Osteocyte (in vitro differentiated cells): ENCODE measurements around the gene KCNA4. TPM values are rescaled to one million over a fixed set of nuclear protein-coding genes. Genes with fewer than 3 reads are reported as not detected.
"Not testable (repeated sequence)": the region's sequence is repeated elsewhere in the genome, so short reads cannot be mapped to it uniquely, and the experiment has no call there.

Experiments used
- DNase-seq: peaks from one replicate; pipeline ENCODE4 v3.0.0; 2021; ENCODE audit warnings: mixed read lengths; ENCODE audit not compliant: unreplicated experiment; ENCODE audit errors: extremely low spot score
- H3K27ac Mint-ChIP-seq: one replicate; pipeline ENCODE4 v1.8.0; 2021; ENCODE audit warnings: mild to moderate bottlenecking, mixed read lengths; ENCODE audit not compliant: unreplicated experiment
- H3K27me3 Mint-ChIP-seq: one replicate; pipeline ENCODE4 v1.8.0; 2021; ENCODE audit warnings: mixed read lengths; ENCODE audit not compliant: unreplicated experiment
- H3K36me3 Mint-ChIP-seq: one replicate; pipeline ENCODE4 v1.8.0; 2021; ENCODE audit warnings: mixed read lengths; ENCODE audit not compliant: unreplicated experiment
- H3K4me1 Mint-ChIP-seq: one replicate; pipeline ENCODE4 v1.8.0; 2021; ENCODE audit warnings: mixed read lengths; ENCODE audit not compliant: unreplicated experiment
- H3K4me3 Mint-ChIP-seq: one replicate; pipeline ENCODE4 v1.8.0; 2021; ENCODE audit warnings: mild to moderate bottlenecking, moderate library complexity, mixed read lengths; ENCODE audit not compliant: unreplicated experiment
- H3K9me3 Mint-ChIP-seq: one replicate; pipeline ENCODE4 v1.8.0; 2021; ENCODE audit warnings: mixed read lengths; ENCODE audit not compliant: unreplicated experiment
- CTCF ChIP-seq: fragments of 200-600 bp; sonication (generic); IDR thresholded peaks from 2 replicates; pipeline ENCODE4 v1.5.0; 2021; ENCODE audit warnings: antibody characterized with exemption, mild to moderate bottlenecking, moderate library complexity
- total RNA-seq: library from RNA; stranded (reverse); gene quantifications from 2 replicates; pipeline ENCODE4 v1.2.1, GENCODE V29; 2021

The KCNA4 gene
- total RNA-seq, 1 donor from 2014 or later, result not detected

- TF ChIP-seq CTCF, result no peak
- Mint-ChIP-seq H3K4me1 (no peaks in the 10 kb centered on the region), H3K27me3 (peaks cover 2% of the 10 kb centered on the region), H3K36me3 (no peaks in the 10 kb centered on the region), H3K9me3 (no peaks in the 10 kb centered on the region), H3K4me3 (no peak overlapping the region), H3K27ac (no peak overlapping the region)
- DNase-seq, result no peak
These were observed 38.3 kb downstream of the KCNA4 start for GRCh38 chr11:29978549-29978948.

- H3K4me1 Mint-ChIP-seq, DNase-seq, H3K4me3 Mint-ChIP-seq, H3K9me3 Mint-ChIP-seq, H3K36me3 Mint-ChIP-seq, H3K27ac Mint-ChIP-seq, H3K27me3 Mint-ChIP-seq: not testable (repeated sequence)
These were observed 41.2 kb downstream of the KCNA4 start for GRCh38 chr11:29975580-29975979.

- Mint-ChIP-seq H3K4me3 (no peak overlapping the region), H3K36me3 (no peaks in the 10 kb centered on the region), H3K4me1 (no peaks in the 10 kb centered on the region), H3K9me3 (no peaks in the 10 kb centered on the region), H3K27me3 (no peaks in the 10 kb centered on the region), H3K27ac (no peak overlapping the region)
- TF ChIP-seq CTCF, result no peak
- no peak for DNase-seq
These were observed 53.0 kb downstream of the KCNA4 start for GRCh38 chr11:29963796-29964195.

- DNase-seq, result no peak
- Mint-ChIP-seq H3K27me3 (no peaks in the 10 kb centered on the region), H3K36me3 (no peaks in the 10 kb centered on the region), H3K27ac (no peak overlapping the region), H3K4me3 (no peak overlapping the region), H3K4me1 (no peaks in the 10 kb centered on the region), H3K9me3 (no peaks in the 10 kb centered on the region)
- no peak for TF ChIP-seq CTCF
These were observed 53.8 kb downstream of the KCNA4 start for GRCh38 chr11:29963036-29963435.

- Mint-ChIP-seq H3K9me3 (no peaks in the 10 kb centered on the region), H3K27me3 (no peaks in the 10 kb centered on the region), H3K4me3 (no peak overlapping the region), H3K4me1 (no peaks in the 10 kb centered on the region), H3K36me3 (no peaks in the 10 kb centered on the region), H3K27ac (no peak overlapping the region)
- TF ChIP-seq CTCF, result peak; percentile 16
- no peak for DNase-seq
These were observed 54.6 kb downstream of the KCNA4 start for GRCh38 chr11:29962243-29962642.

Other genes with a start within 250 kb of the KCNA4 start
- gene FSHB, start 214.0 kb upstream of the KCNA4 start, total RNA-seq, result not detected in 2 replicates